Amygdala (tissue), 56 donors: Measurements from ENCODE around the gene ATG9A.
"Not testable (repeated sequence)": the region's sequence is repeated elsewhere in the genome, so short reads cannot be mapped to it uniquely, and the experiment has no call there.

Source experiments
- DNase-seq, 56 donors: peaks; one replicate each; lab custom pipeline; 2025; lab: John Stamatoyannopoulos, UW

The ATG9A gene

DNA sequence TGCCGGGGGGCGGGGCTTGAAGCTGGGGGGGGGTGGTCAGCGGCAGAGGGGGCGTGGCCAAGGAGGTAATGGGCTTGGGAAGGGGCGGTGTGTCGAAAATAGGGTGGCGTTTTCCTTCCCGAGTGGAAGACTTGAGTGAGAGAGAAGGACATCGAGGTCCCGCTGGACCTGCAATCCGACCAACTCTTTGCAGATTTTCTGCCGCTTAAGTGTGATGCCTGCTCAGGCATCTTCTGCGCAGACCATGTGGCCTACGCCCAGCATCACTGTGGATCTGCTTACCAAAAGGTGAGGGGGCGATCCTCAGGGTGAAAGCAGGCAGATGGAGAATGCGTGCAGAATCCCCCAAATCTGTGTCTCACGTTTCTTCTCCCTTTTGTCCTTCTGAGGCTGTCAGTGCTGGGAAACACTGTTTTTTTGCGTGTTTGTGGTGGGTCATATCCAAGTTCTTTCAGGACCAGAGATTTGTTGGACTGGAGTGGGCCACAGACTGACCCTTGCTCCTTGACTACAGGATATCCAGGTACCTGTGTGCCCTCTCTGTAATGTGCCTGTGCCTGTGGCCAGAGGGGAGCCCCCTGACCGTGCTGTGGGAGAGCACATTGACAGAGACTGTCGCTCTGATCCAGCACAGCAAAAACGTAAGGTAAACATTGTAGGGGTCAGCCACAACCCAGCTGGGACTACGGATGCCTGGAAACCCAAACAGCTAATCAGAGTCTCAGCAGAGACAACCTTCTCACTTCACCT lies 22.1 kb downstream of the ATG9A start:
- DNase-seq, result peak in 5 of 56 donors; percentile 22 to 90 (median 57)

DNA sequence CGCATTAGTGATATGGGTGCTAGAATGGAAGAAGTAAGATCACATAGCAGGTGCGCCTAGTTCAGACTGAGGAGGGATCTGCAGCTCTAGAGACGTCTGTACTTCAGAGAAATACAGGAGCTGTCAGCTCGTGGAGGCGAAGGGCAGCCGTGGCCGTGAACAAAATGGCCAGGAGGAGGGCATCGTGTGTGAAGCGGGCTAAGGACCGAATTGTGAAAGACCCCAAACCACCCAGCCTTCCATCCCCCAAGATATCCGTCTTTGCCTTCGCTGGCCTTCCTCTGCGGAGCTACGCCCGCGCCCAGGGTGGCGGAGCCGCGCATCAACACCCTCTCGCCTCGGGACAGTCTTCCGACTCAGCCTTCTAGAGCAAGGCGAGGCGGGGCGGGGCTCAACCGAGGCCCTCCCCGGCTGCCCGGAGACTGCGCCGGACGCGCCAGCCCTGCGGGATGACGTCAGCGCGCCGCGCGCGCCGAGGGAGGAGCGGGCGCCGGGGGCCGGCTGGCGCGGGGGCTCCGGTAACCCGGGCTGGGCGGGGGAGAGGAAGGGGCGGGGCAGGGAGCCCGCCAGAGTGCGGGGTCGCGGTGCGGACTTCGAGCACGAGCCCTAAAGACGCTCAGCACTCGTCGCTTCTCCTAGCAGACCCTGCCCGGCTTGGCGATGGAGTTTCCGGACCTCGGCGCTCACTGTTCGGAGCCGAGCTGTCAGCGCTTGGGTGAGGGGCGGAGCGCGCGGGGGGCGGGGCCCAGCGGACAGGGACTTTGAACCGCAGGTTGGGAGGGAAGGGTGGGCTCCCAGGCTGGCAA lies 22.9 kb downstream of the ATG9A start, which contains the start of gene ZFAND2B:
TSS of gene ZFAND2B (plus strand) at position 455 of the 806 bp plus-strand sequence. CDS start at position 661, 206 bp downstream.
- peak; percentile 36 to 97 (median 90) for DNase-seq

DNA sequence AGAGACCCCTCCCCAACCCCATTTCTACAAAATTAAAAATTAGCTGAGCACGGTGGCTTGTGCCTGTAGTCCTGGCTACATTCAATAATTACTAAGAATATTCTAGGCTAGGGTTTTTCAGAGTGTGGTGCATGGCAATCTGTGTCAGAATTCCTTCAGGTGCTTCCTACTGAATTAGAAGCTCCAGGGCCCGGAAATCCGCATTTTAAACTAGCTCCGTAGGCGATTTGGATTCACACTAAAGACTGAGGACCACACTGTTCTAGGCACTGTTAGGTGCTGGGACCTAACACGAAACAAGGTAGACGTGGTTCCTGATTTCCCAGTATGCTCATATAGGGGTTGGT lies 23.5 kb downstream of the ATG9A start:
- no peak for DNase-seq

DNA sequence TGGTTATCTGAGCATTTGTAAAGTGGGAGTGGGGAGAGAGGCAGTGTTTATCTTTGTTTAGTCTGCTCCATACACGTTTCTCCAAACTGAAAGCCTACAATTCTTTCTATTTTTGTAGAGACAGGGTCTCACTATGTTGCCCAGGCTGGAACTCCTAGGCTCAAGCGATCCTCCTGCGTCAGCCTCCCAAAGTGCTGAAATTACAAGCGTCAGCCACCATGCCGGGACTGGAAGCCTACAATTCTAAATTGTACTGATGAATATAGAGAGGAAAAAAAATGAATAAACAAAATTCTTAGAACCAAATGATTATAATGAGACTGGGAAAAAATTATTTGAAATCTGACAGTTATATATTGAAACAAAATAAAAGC lies 24.3 kb downstream of the ATG9A start:
- no peak for DNase-seq

DNA sequence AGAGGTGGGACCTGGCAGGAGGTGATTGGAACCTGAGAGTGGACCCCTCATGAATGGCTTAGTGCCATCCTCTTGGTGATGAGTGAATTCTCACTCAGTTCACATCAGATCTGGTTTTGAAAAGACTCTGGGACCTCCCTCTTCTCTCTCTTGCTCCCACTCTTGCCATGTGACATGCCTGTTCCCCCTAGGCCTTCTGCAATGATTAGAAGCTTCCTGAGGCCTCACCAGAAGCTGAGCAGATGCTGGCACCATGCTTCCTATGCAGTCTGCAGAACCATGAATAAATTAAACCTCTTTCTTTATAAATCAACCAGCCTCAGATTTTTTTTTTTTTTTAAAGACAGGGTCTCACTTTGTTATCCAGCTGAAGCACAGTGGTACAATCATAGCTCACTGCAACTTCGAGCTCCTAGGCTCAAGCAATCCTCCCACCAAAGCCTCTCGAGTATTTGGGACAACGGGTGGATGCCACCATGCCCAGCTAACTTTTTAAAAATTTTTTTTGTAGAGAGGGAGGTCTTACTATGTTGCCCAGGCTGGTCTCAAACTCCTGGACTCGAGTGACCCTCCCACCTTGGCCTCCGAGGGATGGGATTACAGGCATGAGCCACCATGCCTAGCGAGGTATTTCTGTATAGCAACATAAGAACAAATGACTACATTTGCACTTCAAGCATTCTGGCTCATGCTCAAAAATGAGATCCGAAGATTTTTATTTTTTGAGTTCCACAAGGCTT lies 24.8 kb downstream of the ATG9A start:
- no peak for DNase-seq

DNA sequence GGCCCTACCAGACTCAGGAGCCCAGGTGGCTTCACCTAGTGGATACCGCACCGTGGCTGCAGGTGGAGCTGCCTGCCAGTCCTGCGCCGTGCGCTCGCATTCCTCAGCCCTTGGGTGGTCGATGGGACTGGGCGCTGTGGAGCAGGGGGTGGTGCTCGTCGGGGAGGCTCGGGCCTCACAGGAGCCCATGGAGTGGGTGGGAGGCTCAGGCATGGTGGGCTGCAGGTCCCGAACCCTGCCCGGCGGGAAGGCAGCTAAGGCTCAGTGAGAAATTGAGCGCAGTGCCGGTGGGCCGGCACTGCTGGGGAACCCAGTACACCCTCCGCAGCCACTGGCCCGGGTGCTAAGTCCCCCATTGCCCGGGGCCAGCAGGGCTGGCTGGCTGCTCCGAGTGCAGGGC lies 28.1 kb downstream of the ATG9A start:
- DNase-seq, result not testable (repeated sequence)

DNA sequence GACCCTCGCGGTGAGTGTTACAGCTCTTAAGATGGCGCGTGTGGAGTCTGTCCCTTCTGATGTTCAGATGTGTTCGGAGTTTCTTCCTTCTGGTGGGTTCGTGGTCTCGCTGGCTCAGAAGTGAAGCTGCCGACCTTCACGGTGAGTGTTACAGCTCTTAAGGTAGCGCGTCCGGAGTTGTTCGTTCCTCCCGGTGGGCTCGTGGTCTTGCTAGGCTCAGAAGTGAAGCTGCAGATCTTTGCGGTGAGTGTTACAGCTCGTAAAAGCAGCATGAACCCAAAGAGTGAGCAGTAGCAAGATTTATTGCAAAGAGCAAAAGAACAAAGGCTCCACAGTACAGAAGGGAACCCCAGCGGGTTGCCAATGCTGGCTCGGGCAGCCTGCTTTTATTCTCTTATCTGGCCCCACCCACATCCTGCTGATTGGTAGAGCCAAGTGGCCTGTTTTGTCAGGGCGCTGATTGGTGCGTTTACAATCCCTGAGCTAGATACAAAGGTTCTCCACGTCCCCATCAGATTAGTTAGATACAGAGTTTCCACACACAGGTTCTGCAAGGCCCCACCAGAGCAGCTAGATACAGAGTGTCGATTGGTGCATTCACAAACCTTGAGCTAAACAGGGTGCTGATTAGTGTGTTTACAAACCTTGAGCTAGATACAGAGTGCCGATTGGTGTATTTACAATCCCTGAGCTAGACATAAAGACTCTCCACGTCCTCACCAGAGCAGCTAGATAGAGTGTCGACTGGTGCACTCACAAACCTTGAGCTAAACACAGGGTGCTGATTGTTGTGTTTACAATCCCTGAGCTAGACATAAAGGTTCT lies 28.7 kb downstream of the ATG9A start:
- peak in 1 of 56 donors; percentile 30 for DNase-seq

DNA sequence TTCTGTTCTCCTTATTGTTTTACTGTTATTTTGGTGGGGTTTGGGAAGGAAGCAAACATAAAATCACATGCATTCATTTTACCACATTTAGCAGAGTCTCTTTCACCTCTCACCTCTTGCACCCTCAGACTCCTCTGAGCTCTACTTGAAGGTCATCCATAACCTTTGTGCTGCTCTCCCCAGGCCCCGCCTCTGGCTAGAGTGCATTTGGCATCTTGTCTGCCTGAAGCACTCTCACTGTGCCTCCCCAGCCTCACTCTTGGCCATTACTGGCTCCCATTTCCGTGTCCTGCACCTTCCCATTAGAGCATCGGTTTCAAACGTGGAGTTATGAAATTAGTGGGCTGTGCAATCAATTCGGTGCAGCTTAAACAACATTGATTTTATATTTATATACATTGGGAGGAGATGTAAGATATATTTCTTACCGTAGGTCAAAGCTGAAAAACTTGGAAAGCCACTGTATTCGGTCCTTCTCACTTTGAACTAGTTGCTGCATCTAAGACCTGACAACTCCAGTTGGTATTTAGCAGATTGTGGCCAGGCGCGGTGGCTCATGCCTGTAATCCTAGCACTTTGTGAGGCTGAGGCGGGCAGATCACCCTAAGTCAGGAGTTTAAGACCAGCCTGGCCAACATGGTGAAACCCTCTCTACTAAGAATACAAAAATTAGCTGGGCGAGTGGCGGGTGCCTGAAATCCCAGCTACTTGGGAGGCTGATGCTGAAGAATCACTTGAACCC lies 29.8 kb downstream of the ATG9A start:
- DNase-seq, result no peak

DNA sequence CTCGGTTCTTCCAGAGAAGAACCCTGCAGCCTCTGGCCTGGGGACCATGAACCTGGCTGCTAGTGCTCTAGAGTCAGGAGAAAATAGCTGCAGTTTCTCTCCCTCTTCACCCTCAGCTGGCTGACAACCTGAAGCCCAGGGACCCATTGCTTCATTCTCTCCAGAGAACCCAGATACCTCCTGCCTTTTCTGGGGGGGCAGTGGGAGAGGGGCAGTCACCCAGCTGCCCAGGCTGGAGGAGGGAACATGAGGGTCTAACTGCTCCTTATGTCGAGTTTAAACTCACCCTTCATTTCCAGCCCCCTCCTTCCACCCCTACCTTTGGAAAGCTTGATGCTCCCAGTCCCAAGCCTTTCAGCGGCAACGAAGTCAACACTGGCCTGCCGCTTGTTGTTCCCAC lies 30.5 kb downstream of the ATG9A start:
- DNase-seq, result no peak

DNA sequence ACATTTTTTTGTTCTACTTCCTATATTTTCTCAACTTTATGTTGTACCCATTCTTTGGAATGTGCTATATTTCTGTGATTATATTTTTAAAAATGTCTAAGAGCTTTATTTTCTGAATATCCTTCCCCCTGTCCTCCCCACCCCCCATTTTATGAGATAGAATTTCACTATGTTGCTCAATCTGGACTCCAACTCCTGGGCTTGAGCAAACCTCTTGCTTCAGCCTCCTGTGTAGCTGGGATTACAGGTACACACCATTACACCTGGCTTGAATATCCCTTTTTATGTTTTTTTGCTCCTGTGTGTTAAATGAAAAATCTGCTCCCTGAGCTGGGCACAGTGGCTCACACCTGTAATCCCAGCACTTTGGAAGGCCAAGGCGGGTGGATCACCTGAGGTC lies 32.0 kb downstream of the ATG9A start:
- DNase-seq, result no peak

DNA sequence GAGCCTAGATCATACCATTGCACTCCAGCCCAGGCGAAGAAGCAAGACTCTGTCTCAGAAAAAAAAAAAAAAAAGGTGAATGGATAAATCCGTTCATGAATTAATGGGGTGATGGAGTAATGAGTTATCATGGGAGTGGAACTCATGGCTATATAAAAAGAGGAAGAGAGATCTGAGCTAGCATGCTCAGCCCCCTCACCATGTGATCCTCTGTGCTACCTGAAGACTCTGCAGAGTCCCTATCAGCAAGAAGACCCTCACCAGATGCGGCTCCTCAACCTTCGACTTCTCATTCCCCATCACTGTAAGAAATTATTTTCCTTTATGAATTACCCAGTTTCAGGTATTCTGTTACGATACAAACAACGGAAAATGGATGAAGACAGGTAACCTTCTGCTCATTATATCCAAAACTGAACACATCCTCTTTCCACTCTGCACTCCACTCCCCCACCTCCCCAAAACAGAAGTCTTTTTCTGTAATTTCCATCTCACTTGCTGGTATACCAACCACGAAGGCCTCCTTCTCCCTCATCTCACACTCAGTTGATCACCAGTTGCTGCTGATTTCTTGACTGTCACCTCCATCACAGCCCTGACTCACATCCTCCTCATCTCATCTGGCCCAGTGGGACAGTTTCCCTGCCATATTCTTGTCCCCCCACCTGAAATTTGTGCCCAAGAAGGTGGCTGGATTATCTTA lies 42.5 kb downstream of the ATG9A start:
- no peak for DNase-seq

DNA sequence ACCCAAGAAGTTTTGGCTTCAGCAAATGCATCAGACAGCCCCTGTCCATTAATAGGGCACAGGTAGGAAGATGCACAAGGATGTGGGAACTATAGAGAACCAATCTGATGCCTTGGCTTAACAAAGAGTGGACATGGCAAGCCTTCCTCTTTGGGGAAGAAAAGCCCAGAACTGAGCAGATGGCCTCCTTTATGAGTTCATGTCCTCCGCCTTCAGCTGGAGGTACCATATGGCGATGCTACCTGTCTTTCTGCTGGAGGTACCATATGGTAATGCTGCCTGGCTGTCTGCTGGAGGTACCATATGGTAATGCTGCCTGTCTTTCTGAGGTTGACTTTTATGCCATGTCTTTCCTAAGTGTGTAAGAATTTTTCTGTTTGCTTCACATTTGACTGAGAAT lies 45.3 kb downstream of the ATG9A start:
- DNase-seq, result no peak

DNA sequence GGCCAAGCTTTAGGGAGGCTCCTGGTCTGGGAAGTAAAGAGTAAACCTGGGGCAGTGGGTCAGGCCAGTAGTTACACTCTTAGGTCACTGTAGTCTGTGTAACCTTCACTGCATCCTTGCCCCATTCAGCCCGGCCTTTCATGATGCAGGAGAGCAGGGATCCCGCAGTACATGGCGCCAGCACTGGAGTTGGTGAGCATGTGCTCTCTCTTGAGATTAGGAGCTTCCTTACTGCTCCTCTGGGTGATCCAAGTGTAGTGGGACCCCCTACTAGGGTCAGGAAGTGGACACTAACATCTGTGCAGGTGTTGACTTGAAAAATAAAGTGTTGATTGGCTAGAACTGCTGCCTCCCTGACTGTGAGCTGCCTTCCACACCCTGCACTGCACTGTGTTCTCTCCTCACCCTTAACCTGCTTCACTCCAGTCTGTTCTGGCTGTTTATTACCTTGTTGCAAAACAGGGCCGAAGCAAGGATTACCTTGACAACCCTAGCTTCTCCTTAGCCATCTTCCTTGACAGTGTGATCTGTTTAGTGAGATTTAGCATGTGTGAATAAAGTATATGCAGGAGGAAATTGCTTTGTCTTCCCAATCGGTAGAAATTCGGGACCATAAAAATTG lies 46.2 kb downstream of the ATG9A start:
- DNase-seq, result no peak

DNA sequence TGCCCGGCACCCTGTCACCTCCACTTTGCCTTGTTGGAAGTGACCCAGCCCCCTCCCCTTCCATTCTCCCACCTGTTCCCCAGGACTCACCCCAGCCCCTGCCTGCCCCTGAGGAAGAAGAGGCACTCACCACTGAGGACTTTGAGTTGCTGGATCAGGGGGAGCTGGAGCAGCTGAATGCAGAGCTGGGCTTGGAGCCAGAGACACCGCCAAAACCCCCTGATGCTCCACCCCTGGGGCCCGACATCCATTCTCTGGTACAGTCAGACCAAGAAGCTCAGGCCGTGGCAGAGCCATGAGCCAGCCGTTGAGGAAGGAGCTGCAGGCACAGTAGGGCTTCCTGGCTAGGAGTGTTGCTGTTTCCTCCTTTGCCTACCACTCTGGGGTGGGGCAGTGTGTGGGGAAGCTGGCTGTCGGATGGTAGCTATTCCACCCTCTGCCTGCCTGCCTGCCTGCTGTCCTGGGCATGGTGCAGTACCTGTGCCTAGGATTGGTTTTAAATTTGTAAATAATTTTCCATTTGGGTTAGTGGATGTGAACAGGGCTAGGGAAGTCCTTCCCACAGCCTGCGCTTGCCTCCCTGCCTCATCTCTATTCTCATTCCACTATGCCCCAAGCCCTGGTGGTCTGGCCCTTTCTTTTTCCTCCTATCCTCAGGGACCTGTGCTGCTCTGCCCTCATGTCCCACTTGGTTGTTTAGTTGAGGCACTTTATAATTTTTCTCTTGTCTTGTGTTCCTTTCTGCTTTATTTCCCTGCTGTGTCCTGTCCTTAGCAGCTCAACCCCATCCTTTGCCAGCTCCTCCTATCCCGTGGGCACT lies 46.9 kb downstream of the ATG9A start:
- DNase-seq, result no peak

DNA sequence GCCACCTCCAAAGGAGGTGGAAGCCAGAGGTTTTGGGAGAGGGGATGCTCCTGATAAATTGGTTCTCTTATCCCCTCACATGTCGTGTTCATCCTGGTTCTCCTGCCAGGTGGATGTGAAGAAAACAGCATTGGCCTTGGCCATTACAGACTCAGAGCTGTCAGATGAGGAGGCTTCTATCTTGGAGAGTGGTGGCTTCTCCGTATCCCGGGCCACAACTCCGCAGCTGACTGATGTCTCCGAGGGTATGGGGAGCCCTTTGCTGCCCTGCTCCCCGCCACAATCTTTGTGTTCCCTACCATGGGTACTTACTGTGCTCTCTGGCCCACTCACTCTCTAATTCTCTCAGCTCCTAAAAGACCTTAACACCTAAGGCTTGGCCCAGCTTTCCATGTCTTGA lies 47.9 kb downstream of the ATG9A start:
- no peak for DNase-seq

DNA sequence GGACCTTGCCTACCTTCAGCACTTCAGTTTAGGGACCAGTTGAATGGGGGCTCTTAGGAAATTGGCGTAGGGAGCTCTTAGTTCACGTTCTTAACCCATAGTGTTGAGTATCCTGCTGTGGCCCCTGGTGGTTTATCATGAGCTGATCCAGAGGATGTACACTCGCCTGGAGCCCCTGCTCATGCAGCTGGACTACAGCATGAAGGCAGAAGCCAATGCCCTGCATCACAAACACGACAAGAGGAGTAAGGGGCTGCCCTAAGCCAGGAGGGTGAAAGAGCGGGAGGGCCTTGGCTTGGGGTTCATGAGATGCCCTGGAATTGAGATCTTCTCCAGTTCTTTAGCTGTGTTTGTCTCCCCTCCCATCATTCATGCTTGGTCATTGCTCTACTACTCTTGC lies 48.5 kb downstream of the ATG9A start:
- DNase-seq, result no peak

DNA sequence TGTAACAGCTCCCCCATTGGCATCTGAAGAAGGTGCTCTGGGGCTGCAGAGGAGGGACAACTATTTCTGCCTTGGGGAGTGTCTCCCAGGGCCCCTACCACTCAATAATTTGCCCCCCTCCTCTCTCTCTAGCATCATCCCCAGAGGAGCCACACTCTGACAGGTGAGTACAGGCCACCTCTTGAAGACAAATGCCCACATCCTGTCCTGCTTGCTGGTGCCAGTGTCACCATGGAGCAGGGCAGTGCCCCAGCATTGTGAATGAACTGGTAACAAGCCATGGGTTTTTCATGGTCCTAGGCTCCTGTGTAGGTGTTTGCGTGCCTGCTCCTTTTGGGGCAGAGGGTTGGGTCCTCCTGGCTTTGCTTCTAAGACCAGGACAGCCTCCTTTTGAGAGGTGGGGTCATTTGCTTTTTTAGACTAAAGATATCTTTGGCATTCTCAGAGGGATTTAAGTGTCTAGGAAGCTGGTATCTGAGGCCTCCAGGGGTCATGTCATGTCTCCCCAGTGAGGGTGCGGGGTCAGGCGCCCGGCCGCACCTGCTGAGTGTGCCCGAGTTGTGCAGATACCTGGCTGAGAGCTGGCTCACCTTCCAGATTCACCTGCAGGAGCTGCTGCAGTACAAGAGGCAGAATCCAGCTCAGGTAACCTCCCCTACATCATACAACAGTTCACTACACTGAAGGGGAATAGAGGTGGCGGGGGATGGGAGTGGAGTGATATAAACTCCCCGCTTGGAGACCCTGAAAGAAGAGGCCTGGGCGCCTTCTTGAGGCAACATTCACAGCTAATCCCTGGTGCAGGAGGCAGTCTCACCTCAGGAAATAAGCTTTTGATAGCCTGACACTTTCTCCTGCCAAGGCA lies 49.6 kb downstream of the ATG9A start:
- DNase-seq, result no peak
